GM23338 (cell line): ENCODE data around the gene KRTAP10-10. TPM values are rescaled to one million over a fixed set of nuclear protein-coding genes. Genes with fewer than 3 reads are reported as not detected.

Experiments
- ATAC-seq: fragments of 200-7000 bp; cut with Tn5 transposase; 3 replicates; pipeline ENCODE4 v1.9.1; 2020
- DNase-seq: peaks from one replicate; pipeline ENCODE4 v3.0.0-alpha.2; 2015; ENCODE audit warnings: low spot score
- H2AFZ ChIP-seq: fragments of 200-600 bp; sonication (generic); 2 replicates; pipeline ENCODE4 v1.8.0; 2016; ENCODE audit warnings: antibody characterized with exemption, mild to moderate bottlenecking, moderate library complexity
- H3F3A ChIP-seq: fragments of 200-600 bp; sonication (generic); replicated peaks from 2 replicates; pipeline ENCODE4 v1.8.0; 2017; ENCODE audit warnings: antibody characterized with exemption, mixed run types, low read depth
- H3K27ac ChIP-seq: fragments of 200-600 bp; sonication (generic); 2 replicates; pipeline ENCODE4 v1.6.1; 2016; ENCODE audit warnings: low read depth
- H3K27me3 ChIP-seq: fragments of 200-600 bp; sonication (generic); 2 replicates; pipeline ENCODE4 v1.8.0; 2016; ENCODE audit warnings: mild to moderate bottlenecking, mixed run types, moderate library complexity; ENCODE audit not compliant: insufficient read depth
- H3K36me3 ChIP-seq: fragments of 200-600 bp; sonication (generic); 2 replicates; pipeline ENCODE4 v1.8.0; 2016; ENCODE audit warnings: mild to moderate bottlenecking; ENCODE audit not compliant: insufficient read depth
- H3K4me1 ChIP-seq: fragments of 200-600 bp; sonication (generic); 2 replicates; pipeline ENCODE4 v1.8.0; 2016; ENCODE audit warnings: mild to moderate bottlenecking, moderate library complexity; ENCODE audit not compliant: insufficient read depth
- H3K4me2 ChIP-seq: fragments of 200-600 bp; sonication (generic); 2 replicates; pipeline ENCODE4 v1.7.1; 2017; ENCODE audit warnings: mixed run types
- H3K4me3 ChIP-seq: fragments of 200-600 bp; sonication (generic); 2 replicates; pipeline ENCODE4 v1.6.1; 2016; ENCODE audit warnings: mixed run types
- H3K79me2 ChIP-seq: fragments of 200-600 bp; sonication (generic); replicated peaks from 2 replicates; pipeline ENCODE4 v1.8.0; 2017; ENCODE audit warnings: mild to moderate bottlenecking; ENCODE audit not compliant: insufficient read depth
- H3K9me2 ChIP-seq: fragments of 200-600 bp; sonication (generic); 2 replicates; pipeline ENCODE4 v1.8.0; 2017; ENCODE audit not compliant: insufficient read depth
- H4K20me1 ChIP-seq: fragments of 200-600 bp; sonication (generic); replicated peaks from 2 replicates; pipeline ENCODE4 v1.8.0; 2017; ENCODE audit warnings: mild to moderate bottlenecking; ENCODE audit not compliant: insufficient read depth
- H3K27ac Mint-ChIP-seq: 2 replicates; pipeline ENCODE4 v1.8.0; 2020; ENCODE audit warnings: inconsistent platforms, mild to moderate bottlenecking, moderate library complexity, mixed read lengths
- H3K27me3 Mint-ChIP-seq: 3 replicates; pipeline ENCODE4 v1.8.0; 2022; ENCODE audit warnings: low read depth, mild to moderate bottlenecking, moderate library complexity, mixed read lengths, inconsistent platforms; ENCODE audit not compliant: insufficient read depth, poor library complexity
- H3K36me3 Mint-ChIP-seq: 3 replicates; pipeline ENCODE4 v1.8.0; 2021; ENCODE audit warnings: low read depth, mild to moderate bottlenecking, inconsistent platforms, moderate library complexity, mixed read lengths
- H3K4me1 Mint-ChIP-seq: 3 replicates; pipeline ENCODE4 v1.8.0; 2020; ENCODE audit warnings: mild to moderate bottlenecking, inconsistent platforms, mixed read lengths
- H3K4me3 Mint-ChIP-seq: 3 replicates; pipeline ENCODE4 v1.8.0; 2021; ENCODE audit warnings: moderate library complexity, mild to moderate bottlenecking, inconsistent platforms, mixed read lengths
- H3K9me3 Mint-ChIP-seq: 3 replicates; pipeline ENCODE4 v1.8.0; 2020; ENCODE audit warnings: moderate library complexity, mild to moderate bottlenecking, inconsistent platforms, mixed read lengths
- CREB1 ChIP-seq: fragments of 250-450 bp; sonication (Bioruptor Pico); IDR thresholded peaks from 2 replicates; pipeline ENCODE4 v1.5.0; 2020; ENCODE audit warnings: low read depth, mild to moderate bottlenecking, moderate library complexity
- EZH2 ChIP-seq: fragments of 200-600 bp; sonication (generic); IDR thresholded peaks from one replicate; pipeline ENCODE4 v1.8.0; 2017; ENCODE audit warnings: antibody characterized with exemption, mild to moderate bottlenecking, low read depth; ENCODE audit not compliant: unreplicated experiment
- EZH2phosphoT487 ChIP-seq: fragments of 200-600 bp; sonication (generic); IDR thresholded peaks from one replicate; pipeline ENCODE4 v1.8.1; 2018; ENCODE audit warnings: antibody characterized with exemption; ENCODE audit not compliant: unreplicated experiment
- JUNB ChIP-seq: IDR thresholded peaks from one replicate; pipeline ENCODE4 v1.6.1; 2016; ENCODE audit warnings: antibody characterized with exemption; ENCODE audit not compliant: unreplicated experiment
- NANOG ChIP-seq: IDR thresholded peaks from 2 replicates; pipeline ENCODE4 v1.6.1; 2016; ENCODE audit warnings: antibody characterized with exemption, borderline replicate concordance
- POLR2AphosphoS5 ChIP-seq: IDR thresholded peaks from 2 replicates; pipeline ENCODE4 v1.6.1; 2016; ENCODE audit warnings: antibody characterized with exemption, low read depth
- STAT1 ChIP-seq: IDR thresholded peaks from one replicate; pipeline ENCODE4 v1.6.1; 2016; ENCODE audit warnings: antibody characterized with exemption; ENCODE audit not compliant: unreplicated experiment
- ZNF114 ChIP-seq: fragments of 250-450 bp; sonication (Bioruptor Pico); IDR thresholded peaks from 2 replicates; pipeline ENCODE4 v1.5.0; 2020; ENCODE audit warnings: mild to moderate bottlenecking, moderate library complexity
- ZNF331 ChIP-seq: fragments of 250-450 bp; sonication (Bioruptor Pico); IDR thresholded peaks from 2 replicates; pipeline ENCODE4 v1.5.0; 2020; ENCODE audit warnings: low read depth, mild to moderate bottlenecking, moderate library complexity
- polyA plus RNA-seq: library from polyadenylated mRNA; unstranded; fragments of >200 nt; fragmentation: Nextera tagmentation; extraction: Ambion mirVana; gene quantifications from 2 replicates; pipeline ENCODE4 v1.2.1, GENCODE V29; 2016
- total RNA-seq: library from RNA; depleted of rRNA; stranded (reverse); fragments of >200 nt; shearing (Covaris generic); gene quantifications from 2 replicates; pipeline ENCODE4 v1.2.3, GENCODE V29; 2014
- TF ChIP-seq, protein P1 (sequence below): IDR thresholded peaks from 2 replicates; pipeline ENCODE4 v1.6.1; 2016; ENCODE audit warnings: antibody characterized with exemption
- TF ChIP-seq, protein P2 (sequence below): IDR thresholded peaks from one replicate; pipeline ENCODE4 v1.6.1; 2018; ENCODE audit warnings: antibody characterized with exemption; ENCODE audit not compliant: unreplicated experiment
- TF ChIP-seq, protein P3 (sequence below): fragments of 250-450 bp; sonication (Bioruptor Pico); IDR thresholded peaks from 2 replicates; pipeline ENCODE4 v1.5.0; 2020; ENCODE audit warnings: mild to moderate bottlenecking, moderate library complexity
- TF ChIP-seq, protein P4 (sequence below), 2 experiments: fragments of 200-600 bp in 1 of 2; sonication (generic) in 1 of 2; conservative IDR thresholded peaks; 2 replicates each; pipeline versions ENCODE4 v1.5.1 to v1.6.1; 2016 to 2017; ENCODE audit warnings: antibody characterized with exemption in 2 of 2, low read depth in 2 of 2, mild to moderate bottlenecking in 2 of 2, moderate library complexity in 1 of 2

The KRTAP10-10 gene
- total and polyA plus RNA-seq, 2 experiments from 2014 or later = not detected

DNA sequence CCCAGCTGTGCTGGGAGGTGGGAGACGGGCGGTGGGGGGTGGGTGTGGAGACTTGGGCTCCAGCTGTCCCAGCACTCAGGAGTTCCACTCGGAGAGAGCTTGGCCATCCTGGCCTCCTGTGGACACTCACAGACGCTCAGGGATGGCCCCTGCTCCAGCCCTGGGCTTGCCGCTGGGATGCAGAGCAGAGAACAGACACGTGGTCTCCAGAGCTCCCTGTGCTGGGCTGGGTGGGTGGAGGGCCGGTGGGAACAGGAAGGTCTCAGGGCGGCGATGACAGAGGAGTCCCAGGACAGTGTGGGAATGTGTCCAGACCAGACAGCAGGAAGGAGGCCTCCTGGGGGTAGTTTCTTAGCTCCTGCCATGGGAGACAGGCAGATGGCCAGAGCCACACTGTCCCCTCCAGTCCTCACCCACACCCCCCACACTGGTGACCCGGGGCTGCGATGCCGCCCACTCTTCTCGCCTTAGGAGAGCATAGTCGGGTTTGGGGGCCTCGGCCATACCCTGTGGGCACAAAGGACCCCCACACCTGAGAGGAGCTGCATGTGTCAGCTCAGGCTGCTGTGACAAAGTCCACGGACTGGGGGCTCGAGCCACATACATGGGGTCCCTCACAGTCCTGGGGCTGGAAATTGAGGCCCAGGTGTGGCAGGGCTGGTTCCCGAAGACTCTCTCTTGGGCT, 8.3 kb upstream of the KRTAP10-10 start:
- Histone ChIP-seq H2AFZ (no peak overlapping the region), H3K79me2 (no peaks in the 10 kb centered on the region), H3F3A (no peaks in the 10 kb centered on the region), H4K20me1 (no peaks in the 10 kb centered on the region), H3K36me3 (0 out of 2 replicates have a peak, but pooled peaks cover 6% of the 10 kb centered on the region), H3K4me1 (no peaks in the 10 kb centered on the region), H3K9me2 (no peaks in the 10 kb centered on the region), H3K4me2 (no peak overlapping the region), H3K27ac (no peak overlapping the region), H3K27me3 (no peaks in the 10 kb centered on the region), H3K4me3 (no peak overlapping the region)
- Mint-ChIP-seq H3K27ac (no peak overlapping the region), H3K36me3 (peaks cover 15% of the 10 kb centered on the region), H3K4me3 (no peak overlapping the region), H3K9me3 (peaks cover 33% of the 10 kb centered on the region), H3K4me1 (no peaks in the 10 kb centered on the region), H3K27me3 (peaks cover 7% of the 10 kb centered on the region)
- no peak for TF ChIP-seq STAT1
- TF ChIP-seq ZNF114 (CRISPR knock-in tag) = no peak
- TF ChIP-seq, protein P1, sequence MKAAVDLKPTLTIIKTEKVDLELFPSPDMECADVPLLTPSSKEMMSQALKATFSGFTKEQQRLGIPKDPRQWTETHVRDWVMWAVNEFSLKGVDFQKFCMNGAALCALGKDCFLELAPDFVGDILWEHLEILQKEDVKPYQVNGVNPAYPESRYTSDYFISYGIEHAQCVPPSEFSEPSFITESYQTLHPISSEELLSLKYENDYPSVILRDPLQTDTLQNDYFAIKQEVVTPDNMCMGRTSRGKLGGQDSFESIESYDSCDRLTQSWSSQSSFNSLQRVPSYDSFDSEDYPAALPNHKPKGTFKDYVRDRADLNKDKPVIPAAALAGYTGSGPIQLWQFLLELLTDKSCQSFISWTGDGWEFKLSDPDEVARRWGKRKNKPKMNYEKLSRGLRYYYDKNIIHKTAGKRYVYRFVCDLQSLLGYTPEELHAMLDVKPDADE = no peak
- no peak for TF ChIP-seq ZNF331
- no peak for TF ChIP-seq NANOG
- TF ChIP-seq EZH2phosphoT487 = no peak
- TF ChIP-seq, protein P2, sequence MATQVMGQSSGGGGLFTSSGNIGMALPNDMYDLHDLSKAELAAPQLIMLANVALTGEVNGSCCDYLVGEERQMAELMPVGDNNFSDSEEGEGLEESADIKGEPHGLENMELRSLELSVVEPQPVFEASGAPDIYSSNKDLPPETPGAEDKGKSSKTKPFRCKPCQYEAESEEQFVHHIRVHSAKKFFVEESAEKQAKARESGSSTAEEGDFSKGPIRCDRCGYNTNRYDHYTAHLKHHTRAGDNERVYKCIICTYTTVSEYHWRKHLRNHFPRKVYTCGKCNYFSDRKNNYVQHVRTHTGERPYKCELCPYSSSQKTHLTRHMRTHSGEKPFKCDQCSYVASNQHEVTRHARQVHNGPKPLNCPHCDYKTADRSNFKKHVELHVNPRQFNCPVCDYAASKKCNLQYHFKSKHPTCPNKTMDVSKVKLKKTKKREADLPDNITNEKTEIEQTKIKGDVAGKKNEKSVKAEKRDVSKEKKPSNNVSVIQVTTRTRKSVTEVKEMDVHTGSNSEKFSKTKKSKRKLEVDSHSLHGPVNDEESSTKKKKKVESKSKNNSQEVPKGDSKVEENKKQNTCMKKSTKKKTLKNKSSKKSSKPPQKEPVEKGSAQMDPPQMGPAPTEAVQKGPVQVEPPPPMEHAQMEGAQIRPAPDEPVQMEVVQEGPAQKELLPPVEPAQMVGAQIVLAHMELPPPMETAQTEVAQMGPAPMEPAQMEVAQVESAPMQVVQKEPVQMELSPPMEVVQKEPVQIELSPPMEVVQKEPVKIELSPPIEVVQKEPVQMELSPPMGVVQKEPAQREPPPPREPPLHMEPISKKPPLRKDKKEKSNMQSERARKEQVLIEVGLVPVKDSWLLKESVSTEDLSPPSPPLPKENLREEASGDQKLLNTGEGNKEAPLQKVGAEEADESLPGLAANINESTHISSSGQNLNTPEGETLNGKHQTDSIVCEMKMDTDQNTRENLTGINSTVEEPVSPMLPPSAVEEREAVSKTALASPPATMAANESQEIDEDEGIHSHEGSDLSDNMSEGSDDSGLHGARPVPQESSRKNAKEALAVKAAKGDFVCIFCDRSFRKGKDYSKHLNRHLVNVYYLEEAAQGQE = no peak
- TF ChIP-seq, protein P3, sequence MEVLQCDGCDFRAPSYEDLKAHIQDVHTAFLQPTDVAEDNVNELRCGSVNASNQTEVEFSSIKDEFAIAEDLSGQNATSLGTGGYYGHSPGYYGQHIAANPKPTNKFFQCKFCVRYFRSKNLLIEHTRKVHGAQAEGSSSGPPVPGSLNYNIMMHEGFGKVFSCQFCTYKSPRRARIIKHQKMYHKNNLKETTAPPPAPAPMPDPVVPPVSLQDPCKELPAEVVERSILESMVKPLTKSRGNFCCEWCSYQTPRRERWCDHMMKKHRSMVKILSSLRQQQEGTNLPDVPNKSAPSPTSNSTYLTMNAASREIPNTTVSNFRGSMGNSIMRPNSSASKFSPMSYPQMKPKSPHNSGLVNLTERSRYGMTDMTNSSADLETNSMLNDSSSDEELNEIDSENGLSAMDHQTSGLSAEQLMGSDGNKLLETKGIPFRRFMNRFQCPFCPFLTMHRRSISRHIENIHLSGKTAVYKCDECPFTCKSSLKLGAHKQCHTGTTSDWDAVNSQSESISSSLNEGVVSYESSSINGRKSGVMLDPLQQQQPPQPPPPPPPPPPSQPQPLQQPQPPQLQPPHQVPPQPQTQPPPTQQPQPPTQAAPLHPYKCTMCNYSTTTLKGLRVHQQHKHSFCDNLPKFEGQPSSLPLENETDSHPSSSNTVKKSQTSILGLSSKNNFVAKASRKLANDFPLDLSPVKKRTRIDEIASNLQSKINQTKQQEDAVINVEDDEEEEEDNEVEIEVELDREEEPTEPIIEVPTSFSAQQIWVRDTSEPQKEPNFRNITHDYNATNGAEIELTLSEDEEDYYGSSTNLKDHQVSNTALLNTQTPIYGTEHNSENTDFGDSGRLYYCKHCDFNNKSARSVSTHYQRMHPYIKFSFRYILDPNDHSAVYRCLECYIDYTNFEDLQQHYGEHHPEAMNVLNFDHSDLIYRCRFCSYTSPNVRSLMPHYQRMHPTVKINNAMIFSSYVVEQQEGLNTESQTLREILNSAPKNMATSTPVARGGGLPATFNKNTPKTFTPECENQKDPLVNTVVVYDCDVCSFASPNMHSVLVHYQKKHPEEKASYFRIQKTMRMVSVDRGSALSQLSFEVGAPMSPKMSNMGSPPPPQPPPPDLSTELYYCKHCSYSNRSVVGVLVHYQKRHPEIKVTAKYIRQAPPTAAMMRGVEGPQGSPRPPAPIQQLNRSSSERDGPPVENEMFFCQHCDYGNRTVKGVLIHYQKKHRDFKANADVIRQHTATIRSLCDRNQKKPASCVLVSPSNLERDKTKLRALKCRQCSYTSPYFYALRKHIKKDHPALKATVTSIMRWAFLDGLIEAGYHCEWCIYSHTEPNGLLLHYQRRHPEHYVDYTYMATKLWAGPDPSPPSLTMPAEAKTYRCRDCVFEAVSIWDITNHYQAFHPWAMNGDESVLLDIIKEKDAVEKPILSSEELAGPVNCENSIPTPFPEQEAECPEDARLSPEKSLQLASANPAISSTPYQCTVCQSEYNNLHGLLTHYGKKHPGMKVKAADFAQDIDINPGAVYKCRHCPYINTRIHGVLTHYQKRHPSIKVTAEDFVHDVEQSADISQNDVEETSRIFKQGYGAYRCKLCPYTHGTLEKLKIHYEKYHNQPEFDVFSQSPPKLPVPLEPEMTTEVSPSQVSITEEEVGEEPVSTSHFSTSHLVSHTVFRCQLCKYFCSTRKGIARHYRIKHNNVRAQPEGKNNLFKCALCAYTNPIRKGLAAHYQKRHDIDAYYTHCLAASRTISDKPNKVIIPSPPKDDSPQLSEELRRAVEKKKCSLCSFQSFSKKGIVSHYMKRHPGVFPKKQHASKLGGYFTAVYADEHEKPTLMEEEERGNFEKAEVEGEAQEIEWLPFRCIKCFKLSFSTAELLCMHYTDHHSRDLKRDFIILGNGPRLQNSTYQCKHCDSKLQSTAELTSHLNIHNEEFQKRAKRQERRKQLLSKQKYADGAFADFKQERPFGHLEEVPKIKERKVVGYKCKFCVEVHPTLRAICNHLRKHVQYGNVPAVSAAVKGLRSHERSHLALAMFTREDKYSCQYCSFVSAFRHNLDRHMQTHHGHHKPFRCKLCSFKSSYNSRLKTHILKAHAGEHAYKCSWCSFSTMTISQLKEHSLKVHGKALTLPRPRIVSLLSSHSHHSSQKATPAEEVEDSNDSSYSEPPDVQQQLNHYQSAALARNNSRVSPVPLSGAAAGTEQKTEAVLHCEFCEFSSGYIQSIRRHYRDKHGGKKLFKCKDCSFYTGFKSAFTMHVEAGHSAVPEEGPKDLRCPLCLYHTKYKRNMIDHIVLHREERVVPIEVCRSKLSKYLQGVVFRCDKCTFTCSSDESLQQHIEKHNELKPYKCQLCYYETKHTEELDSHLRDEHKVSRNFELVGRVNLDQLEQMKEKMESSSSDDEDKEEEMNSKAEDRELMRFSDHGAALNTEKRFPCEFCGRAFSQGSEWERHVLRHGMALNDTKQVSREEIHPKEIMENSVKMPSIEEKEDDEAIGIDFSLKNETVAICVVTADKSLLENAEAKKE = no peak
- no peak for TF ChIP-seq POLR2AphosphoS5
- TF ChIP-seq CREB1 (CRISPR knock-in tag) = no peak
- TF ChIP-seq, protein P4, sequence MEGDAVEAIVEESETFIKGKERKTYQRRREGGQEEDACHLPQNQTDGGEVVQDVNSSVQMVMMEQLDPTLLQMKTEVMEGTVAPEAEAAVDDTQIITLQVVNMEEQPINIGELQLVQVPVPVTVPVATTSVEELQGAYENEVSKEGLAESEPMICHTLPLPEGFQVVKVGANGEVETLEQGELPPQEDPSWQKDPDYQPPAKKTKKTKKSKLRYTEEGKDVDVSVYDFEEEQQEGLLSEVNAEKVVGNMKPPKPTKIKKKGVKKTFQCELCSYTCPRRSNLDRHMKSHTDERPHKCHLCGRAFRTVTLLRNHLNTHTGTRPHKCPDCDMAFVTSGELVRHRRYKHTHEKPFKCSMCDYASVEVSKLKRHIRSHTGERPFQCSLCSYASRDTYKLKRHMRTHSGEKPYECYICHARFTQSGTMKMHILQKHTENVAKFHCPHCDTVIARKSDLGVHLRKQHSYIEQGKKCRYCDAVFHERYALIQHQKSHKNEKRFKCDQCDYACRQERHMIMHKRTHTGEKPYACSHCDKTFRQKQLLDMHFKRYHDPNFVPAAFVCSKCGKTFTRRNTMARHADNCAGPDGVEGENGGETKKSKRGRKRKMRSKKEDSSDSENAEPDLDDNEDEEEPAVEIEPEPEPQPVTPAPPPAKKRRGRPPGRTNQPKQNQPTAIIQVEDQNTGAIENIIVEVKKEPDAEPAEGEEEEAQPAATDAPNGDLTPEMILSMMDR (conservative IDR thresholded peaks at IDR 0.05; ENCODE audit: low read depth in 2 of 2) = no peak
- no peak for TF ChIP-seq EZH2
- TF ChIP-seq JUNB = no peak
- no peak for DNase-seq
- ATAC-seq = peak; percentile 22; the same call in 2 of the 3 replicates
